GM13976 (cell line): ENCODE data around the gene MYO10.
"Not testable (repeated sequence)": the region's sequence is repeated elsewhere in the genome, so short reads cannot be mapped to it uniquely, and the experiment has no call there.

Source experiments
- DNase-seq: peaks from one replicate; pipeline ENCODE4 v3.0.0; 2012; ENCODE audit warnings: low spot score
- CTCF ChIP-seq: IDR thresholded peaks from 2 replicates; pipeline ENCODE4 v1.5.1; 2012; ENCODE audit warnings: borderline replicate concordance, mild to moderate bottlenecking; ENCODE audit not compliant: insufficient read depth; ENCODE audit errors: extremely low read depth, missing control alignments, control extremely low read depth
- in situ Hi-C: fragments of 300-500 bp; cut with MboI; formaldehyde crosslinking; loops from one replicate; pipeline ENCODE4 v1.12.0; 2022; ENCODE audit warnings: low sequenced_read_pairs, mixed read lengths, inconsistent platforms; ENCODE audit not compliant: unreplicated experiment

MYO10 gene

DNA sequence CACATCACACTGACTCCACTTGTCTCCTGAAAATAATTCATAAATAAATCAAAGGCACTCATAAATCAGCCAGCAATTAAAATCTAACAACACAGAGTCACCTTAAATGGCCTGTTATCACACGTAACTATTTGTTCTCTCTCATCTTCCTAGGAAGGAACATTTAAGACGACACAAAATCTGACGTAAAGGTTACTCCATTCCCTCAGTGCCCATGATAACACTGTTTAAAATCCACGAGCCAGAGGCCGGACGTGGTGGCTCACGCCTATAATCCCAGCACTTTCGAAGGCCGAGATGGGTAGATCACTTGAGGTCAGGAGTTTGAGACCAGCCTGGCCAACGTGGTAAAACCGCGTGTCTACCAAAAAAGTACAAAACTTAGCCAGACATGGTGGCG, 56.4 kb downstream of the MYO10 start:
- TF ChIP-seq CTCF, result no peak
- in situ Hi-C loops, result no loop called here
- no peak for DNase-seq

DNA sequence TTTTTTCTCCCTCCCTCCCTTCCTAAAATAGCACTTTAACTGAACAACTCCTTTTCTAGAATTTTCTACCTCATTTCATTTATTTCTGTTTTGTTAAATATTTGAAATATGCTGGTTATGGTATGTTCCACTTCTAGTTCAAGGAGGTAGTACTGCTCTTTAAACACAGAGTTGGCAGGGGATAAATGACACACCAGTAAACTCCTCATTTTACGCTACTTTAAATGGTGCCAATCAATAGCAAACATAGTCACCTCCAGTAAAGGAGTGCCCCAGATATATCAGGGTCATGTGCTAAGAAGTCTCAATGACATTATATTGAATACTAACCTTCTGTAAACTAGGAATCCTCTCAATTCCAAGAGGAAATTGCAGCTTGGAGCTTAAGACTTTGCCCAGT, 56.9 kb downstream of the MYO10 start:
- no peak for DNase-seq
- in situ Hi-C loops, result no loop called here
- no peak for TF ChIP-seq CTCF

GRCh38 chr5:16877267-16877935, 58.7 kb downstream of the MYO10 start:
- DNase-seq, result no peak
- TF ChIP-seq CTCF, result no peak
- in situ Hi-C loops, result no loop called here

DNA sequence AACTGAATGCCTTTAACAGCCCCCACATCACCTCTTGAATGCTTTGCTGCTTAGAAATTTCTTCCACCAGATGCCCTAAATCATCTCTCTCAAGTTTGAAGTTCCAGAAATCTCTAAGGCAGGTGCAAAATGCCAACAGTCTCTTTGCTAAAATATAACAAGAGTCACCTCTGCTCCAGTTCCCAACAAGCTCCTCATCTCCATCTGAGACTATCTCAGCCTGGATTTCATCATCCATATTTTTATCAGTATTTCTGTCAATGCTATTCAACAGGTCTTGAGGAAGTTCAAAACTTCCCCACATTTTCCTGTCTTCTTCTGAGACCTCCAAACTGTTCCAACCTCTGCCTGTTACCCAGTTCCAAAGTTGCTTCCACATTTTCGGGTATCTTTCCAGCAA, 61.7 kb downstream of the MYO10 start:
- DNase-seq, in situ Hi-C loops: not testable (repeated sequence)

DNA sequence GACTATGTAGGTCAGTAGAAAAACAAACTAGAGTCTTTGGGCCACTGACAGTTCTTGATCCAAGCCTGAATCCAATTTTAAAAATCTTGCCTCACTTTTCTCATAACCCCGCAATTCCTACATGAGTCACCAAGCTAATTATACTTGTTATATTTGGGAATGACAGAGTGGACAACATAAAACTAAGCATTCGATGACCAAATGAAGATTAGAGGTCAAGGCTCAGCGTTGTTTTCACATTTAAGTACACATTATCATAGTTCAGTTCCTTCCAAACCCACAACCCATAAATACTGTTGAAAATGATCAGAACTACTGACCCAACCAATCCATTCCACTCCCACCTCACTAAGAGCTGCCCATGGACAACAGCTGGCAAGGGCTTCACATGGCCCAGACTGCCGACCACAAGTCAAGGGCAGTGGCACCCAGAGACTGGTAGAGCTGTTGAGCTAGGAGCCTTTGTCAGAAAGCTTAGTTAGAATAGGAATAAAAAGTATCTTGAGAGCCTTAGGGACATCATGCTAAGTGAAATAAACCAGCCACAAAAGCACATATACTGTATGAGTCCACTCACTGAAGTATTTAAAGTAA, 64.2 kb downstream of the MYO10 start:
- in situ Hi-C loops, result no loop called here
- no peak for DNase-seq
- no peak for TF ChIP-seq CTCF

DNA sequence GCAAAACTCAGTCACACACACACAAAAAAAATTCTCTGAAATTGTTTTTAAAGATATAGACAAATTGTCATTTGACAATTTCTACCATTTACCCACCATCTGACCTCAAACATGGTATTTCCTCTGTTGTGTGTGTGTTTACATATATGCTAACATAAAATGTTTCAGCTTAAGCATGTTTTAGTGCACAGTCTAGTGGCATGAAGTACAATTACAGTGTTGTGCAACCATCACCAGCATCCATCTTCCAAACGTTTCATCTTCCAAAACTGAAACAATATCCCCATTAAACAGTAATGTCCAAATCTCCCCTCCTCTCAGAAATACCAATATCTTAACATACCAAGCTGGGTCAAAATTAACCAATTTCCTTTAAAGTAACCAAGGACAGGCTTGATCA, 65.2 kb downstream of the MYO10 start:
- no peak for DNase-seq
- in situ Hi-C loops, result no loop called here
- TF ChIP-seq CTCF, result no peak
